Parathyroid adenoma (tissue), 2 donors: Measurements from ENCODE around the gene EMP2.

ENCODE experiments used
- H2AFZ ChIP-seq: fragments of 300-600 bp; sonication (generic); one replicate; pipeline ENCODE4 v1.7.0; 2017; ENCODE audit warnings: antibody characterized with exemption, mild to moderate bottlenecking
- H3K27ac ChIP-seq: fragments of 300-600 bp; sonication (generic); one replicate; pipeline ENCODE4 v1.7.0; 2017
- H3K27me3 ChIP-seq: fragments of 300-600 bp; sonication (generic); one replicate; pipeline ENCODE4 v1.7.0; 2017; ENCODE audit warnings: low read length; ENCODE audit not compliant: control insufficient read depth, insufficient read depth
- H3K36me3 ChIP-seq: fragments of 300-600 bp; sonication (generic); one replicate; pipeline ENCODE4 v1.7.0; 2017; ENCODE audit warnings: low read length; ENCODE audit not compliant: control insufficient read depth, insufficient read depth
- H3K4me1 ChIP-seq: fragments of 300-600 bp; sonication (generic); one replicate; pipeline ENCODE4 v1.7.0; 2017; ENCODE audit warnings: control low read depth
- H3K4me2 ChIP-seq: fragments of 300-600 bp; sonication (generic); one replicate; pipeline ENCODE4 v1.7.0; 2017; ENCODE audit warnings: low read length
- H3K4me3 ChIP-seq: fragments of 300-600 bp; sonication (generic); one replicate; pipeline ENCODE4 v1.7.0; 2017; ENCODE audit warnings: low read depth, low read length
- H3K79me2 ChIP-seq: fragments of 300-600 bp; sonication (generic); one replicate; pipeline ENCODE4 v1.7.0; 2017; ENCODE audit warnings: control low read depth
- H3K9ac ChIP-seq: fragments of 300-600 bp; sonication (generic); one replicate; pipeline ENCODE4 v1.7.0; 2017; ENCODE audit warnings: mild to moderate bottlenecking
- H3K9me3 ChIP-seq: fragments of 300-600 bp; sonication (generic); one replicate; pipeline ENCODE4 v1.7.0; 2017; ENCODE audit warnings: low read length; ENCODE audit not compliant: control insufficient read depth
- TF ChIP-seq, protein P1 (sequence below): fragments of 300-600 bp; sonication (generic); IDR thresholded peaks from one replicate; pipeline ENCODE4 v1.7.0; 2017; ENCODE audit warnings: antibody characterized with exemption, mild to moderate bottlenecking
- donor health status: primary hyperparathyroidism.

Gene EMP2

DNA sequence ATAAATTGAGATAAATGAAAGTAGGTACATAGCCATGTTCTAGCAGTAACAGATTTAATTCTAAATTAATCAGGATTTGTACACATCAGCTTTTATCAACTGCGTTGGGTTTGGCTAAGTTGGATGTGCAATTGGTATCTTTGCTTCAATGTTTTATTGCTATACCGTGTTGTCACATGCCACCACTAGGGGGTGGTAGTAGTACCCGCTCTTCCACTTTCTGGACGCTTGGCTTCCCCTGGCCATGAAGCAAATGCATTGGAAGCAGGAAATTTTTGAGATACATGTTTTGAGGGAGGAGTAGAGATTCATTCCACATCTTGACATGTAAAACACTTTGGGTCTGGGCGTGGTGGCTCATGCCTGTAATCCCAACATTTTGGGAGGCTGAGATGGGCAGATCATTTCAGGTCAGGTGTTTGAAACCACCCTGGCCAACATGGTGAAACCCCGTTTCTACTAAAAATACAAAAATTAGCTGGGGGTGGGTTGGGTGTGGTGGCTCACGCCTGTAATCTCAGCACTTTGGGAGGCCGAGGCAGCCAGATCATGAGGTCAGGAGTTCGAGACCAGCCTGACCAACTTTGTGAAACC lies 58.6 kb downstream of the EMP2 start:
- H3K36me3 ChIP-seq: no peaks in the 10 kb centered on the region
- no peak overlapping the region for H3K4me2 ChIP-seq
- no peaks in the 10 kb centered on the region for H3K9me3 ChIP-seq
- no peak overlapping the region for H2AFZ ChIP-seq
- H3K4me3 ChIP-seq: no peak overlapping the region
- no peaks in the 10 kb centered on the region for H3K79me2 ChIP-seq
- no peak overlapping the region for H3K9ac ChIP-seq
- TF ChIP-seq, protein P1, sequence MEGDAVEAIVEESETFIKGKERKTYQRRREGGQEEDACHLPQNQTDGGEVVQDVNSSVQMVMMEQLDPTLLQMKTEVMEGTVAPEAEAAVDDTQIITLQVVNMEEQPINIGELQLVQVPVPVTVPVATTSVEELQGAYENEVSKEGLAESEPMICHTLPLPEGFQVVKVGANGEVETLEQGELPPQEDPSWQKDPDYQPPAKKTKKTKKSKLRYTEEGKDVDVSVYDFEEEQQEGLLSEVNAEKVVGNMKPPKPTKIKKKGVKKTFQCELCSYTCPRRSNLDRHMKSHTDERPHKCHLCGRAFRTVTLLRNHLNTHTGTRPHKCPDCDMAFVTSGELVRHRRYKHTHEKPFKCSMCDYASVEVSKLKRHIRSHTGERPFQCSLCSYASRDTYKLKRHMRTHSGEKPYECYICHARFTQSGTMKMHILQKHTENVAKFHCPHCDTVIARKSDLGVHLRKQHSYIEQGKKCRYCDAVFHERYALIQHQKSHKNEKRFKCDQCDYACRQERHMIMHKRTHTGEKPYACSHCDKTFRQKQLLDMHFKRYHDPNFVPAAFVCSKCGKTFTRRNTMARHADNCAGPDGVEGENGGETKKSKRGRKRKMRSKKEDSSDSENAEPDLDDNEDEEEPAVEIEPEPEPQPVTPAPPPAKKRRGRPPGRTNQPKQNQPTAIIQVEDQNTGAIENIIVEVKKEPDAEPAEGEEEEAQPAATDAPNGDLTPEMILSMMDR: peak; percentile 91
- no peaks in the 10 kb centered on the region for H3K27me3 ChIP-seq
- H3K27ac ChIP-seq: no peak overlapping the region
- H3K4me1 ChIP-seq: no peaks in the 10 kb centered on the region

DNA sequence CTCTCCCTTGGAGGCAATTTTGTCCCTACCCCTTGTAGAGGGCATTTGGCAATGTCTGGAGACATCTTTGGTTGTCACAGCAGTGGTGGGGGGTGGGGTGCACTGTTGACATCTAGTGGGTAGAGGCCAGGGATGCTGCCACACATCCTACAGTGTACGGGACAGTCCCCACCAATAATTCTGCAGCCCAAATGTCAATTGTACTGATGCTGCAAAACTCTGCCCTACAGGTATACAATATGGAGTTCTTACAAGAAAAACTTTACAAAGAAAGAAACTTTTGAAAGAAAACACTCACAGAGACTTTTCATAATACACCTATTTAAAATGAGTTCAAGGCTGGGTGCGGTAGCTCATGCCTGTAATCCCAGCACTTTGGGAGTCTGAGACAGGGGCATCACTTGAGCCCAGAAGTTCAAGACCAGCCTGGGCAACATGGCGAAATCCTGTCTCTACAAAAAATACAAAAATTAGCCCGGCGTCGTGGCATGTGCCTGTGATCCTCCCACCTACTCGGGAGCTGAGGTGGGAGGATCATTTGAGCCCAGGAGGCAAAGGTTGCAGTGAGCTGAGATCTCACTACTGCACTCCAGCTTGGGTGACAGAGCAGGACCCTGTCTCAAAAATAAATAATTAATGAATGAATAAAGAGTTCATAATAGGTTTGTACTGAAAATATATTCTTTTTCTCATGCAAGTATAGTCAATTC lies 59.4 kb downstream of the EMP2 start:
- TF ChIP-seq, protein P1: no peak
- Histone ChIP-seq H3K27ac (no peak overlapping the region), H3K4me1 (no peaks in the 10 kb centered on the region), H3K36me3 (no peaks in the 10 kb centered on the region), H3K9me3 (no peaks in the 10 kb centered on the region), H3K4me2 (no peak overlapping the region), H3K4me3 (no peak overlapping the region), H3K79me2 (no peaks in the 10 kb centered on the region), H3K27me3 (no peaks in the 10 kb centered on the region), H3K9ac (no peak overlapping the region), H2AFZ (no peak overlapping the region)

DNA sequence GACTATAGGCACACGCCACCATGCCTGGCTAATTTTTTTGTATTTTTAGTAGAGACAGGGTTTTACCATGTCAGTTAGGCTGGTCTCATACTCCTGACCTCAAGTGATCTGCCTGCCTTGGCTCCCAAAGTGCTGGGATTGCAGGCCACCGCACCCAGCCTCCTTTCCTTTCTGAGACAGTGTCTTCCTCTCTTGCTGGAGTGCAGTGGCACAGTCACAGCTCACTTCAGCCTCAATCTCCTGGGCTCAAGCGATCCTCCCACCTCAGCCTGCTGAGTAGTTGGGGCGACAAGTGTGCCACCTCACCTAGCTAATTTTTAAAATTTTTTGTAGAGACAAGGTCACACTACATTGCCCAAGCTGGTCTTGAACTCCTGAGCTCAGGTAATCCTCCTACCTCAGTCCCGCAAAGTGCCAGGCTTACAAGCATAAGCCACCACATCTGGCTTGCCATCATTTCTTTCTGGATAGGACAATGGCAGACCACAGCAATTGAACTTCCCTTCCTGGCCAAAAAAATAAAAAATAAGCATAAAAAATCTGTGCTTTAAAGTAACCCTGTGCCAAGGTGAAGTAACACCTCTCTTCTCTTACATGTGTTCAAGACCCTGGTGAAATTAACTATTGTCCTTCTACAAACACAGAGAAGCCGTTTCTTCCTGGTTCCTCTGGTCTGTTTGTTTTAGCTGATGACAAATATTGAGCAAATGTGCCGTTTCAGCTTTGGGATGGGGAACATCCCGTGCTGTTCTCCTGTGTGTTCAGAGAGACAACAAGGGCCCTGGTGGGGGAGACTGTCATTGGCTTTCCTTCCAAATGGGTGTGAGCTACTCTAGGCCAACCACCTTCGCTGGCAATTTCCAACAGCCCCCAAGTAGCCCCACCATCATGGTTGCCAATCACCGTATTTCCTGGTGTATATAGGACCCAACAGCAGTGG lies 60.2 kb downstream of the EMP2 start:
- Histone ChIP-seq H3K4me1 (no peaks in the 10 kb centered on the region), H3K9ac (no peak overlapping the region), H3K27me3 (no peaks in the 10 kb centered on the region), H3K9me3 (no peaks in the 10 kb centered on the region), H3K79me2 (no peaks in the 10 kb centered on the region), H3K4me2 (no peak overlapping the region), H3K4me3 (no peak overlapping the region), H3K27ac (no peak overlapping the region), H3K36me3 (no peaks in the 10 kb centered on the region), H2AFZ (no peak overlapping the region)
- TF ChIP-seq, protein P1: no peak

DNA sequence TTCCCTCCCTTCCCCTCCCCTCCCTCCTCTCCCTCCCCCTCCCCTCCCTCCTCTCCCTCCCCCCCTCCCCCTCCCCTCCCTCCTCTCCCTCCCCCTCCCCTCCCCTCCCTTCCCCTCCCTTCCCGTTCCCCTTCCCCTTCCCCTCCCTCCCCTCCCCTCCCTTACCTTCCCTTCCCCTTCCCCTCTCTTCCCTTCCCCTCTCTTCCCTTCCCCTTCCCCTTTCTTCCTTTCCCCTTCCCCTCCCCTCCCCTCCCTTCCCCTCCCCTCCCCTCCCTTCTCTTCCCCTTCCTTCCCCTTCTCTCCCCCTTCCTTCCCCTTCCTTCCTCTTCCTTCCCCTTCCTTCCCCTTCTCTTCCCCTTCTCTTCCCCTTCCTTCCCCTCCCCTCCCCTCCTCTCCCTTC lies 61.1 kb downstream of the EMP2 start:
- no peaks in the 10 kb centered on the region for H3K27me3 ChIP-seq
- no peaks in the 10 kb centered on the region for H3K9me3 ChIP-seq
- TF ChIP-seq, protein P1: no peak
- H3K79me2 ChIP-seq: no peaks in the 10 kb centered on the region
- no peak overlapping the region for H3K4me2 ChIP-seq
- H3K4me1 ChIP-seq: peaks cover 3% of the 10 kb centered on the region
- no peak overlapping the region for H3K4me3 ChIP-seq
- no peaks in the 10 kb centered on the region for H3K36me3 ChIP-seq
- no peak overlapping the region for H2AFZ ChIP-seq
- H3K27ac ChIP-seq: no peak overlapping the region
- no peak overlapping the region for H3K9ac ChIP-seq
